Testis (tissue), 2 donors: ENCODE data around the gene NRXN3.

ENCODE experiments used
- CTCF ChIP-seq, 3 experiments: fragments of 450-650 bp in 2 of 3; fragments of 200-600 bp in 1 of 3; sonication (generic) in 1 of 3; IDR thresholded peaks; one replicate each; pipeline ENCODE4 v1.5.1; 2016 to 2019; ENCODE audit warnings: antibody characterized with exemption in 3 of 3, mild to moderate bottlenecking in 2 of 3, moderate library complexity in 1 of 3
- POLR2A ChIP-seq: fragments of 450-650 bp; IDR thresholded peaks from one replicate; pipeline ENCODE4 v1.6.1; 2017; ENCODE audit warnings: antibody characterized with exemption, mild to moderate bottlenecking, moderate library complexity

GRCh38 chr14:78631551-78631950 lies 461.4 kb downstream of the NRXN3 start:
- TF ChIP-seq CTCF (IDR thresholded peaks at IDR 0.05) = no peak
- no peak for TF ChIP-seq POLR2A
